Activated CD4-positive, CD25-positive, alpha-beta regulatory T cell treated with anti-CD3 and anti-CD28 coated beads, Interleukin-2, amount 50 U/mL, for 72 hours (primary cell): ENCODE measurements around the gene OGA.

ENCODE experiments used
- DNase-seq: peaks from one replicate; pipeline ENCODE4 v3.0.0; 2021

OGA gene

DNA sequence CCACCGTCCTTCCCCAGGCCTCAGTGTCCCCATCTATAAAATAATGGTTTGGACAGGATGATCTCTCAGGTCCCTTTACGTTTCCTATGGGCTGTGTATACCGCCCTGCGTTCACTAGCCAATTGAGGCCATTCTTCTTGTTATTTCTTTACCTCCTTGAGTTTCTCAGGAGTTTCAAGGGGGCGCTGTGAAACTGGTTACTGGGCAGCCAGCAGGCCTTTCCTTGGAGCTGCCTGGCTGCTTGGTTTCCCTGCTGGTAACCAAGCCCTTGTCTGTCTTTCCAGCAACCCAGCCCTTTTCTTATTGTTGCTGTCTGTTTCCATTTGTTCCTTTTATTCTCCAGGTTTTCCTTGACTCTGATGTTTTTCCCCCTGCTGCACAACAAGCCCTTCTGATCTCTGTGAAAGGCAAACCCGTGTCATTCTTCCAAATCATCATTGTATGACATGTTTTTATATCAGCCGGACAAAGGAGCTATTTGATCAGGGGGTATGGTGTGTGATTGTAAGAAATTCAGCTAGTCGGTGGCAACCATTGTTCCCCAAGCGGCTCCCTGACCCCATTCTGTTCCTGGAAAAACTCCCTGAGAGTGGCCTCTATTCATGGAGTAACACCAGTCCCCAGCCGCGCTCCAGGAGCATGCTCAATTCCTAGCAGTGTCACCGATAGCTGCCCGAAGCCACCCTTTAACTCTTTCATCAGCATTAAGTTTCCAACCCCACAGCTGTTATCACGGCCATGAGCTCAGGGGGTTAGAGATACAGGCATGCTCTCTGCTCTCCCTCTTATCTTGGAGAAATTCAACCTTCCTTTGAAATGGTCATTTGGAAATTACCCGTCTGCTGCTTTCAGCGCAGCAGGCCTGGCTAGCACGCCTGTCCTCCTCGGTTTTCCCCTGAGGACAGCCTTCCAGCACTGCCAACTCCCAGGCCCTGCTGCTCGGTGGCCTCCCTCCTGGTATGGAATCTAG lies 68.9 kb downstream of the OGA start:
- DNase-seq: no peak

DNA sequence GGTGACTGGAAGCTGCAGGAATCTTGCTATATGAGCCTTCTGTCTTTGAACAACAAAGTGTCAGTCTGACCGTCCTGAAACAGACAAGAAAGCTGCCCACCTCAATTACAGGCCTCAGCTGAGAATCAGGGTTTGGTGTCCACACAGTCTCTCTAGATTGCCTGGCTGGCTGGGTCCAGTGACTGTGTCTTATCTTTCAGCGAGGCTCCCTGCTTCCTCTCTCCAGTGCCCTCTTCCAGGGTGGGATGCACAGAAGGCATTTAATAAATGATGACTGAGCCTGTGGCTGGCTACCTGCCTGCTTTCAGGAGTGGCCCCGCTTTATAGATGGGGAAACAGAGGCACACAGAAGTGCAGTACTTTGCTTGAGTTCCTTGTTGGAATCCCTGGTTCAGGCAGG lies 69.7 kb downstream of the OGA start:
- DNase-seq: no peak

DNA sequence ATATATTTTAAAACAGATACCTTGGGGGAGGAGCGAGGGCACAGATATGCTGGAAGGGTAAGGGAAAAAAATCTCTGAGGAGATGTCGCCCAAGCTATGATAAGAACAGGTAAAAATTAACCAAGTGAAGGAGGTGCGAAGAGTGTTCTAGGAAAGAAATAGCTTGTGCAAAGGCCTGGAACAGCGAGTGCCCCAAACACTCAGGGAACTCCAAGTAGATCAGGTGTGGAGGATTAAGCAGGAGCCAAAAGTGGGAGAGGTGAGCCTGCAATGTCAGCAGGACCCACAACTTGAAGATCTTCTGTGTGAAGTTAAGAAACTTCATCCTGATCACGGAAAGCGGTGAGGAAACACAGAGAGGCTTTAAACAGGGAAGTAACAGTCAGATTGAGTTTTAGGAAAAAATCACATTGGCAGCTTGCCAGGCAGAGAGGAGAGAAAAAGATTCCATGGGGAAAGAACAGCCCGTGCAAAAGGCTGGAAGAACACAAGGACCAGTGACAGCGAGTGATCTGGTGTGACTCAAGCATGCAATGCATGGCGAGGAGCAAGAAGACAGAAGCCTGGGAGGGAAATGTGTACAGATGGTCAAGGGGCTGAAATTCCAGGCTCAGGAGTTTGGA lies 73.1 kb downstream of the OGA start:
- DNase-seq: no peak

DNA sequence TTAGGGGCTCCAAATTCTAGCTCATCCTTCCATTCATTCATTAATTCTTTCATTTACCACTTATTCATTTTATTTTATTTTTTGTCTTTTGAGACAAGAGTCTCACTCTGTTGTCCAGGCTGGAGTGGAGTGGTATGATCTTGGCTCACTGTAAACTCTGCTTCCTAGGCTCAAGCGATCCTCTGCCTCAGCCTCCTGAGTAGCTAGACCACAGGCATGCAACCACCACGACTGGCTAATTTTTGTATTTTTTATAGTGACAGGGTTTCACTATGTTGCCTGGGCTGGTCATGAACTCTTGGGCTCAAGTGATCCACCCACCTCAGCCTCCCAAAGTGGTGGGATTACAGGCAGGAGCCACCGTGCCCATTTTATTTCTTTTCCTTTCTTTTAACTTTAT lies 74.0 kb downstream of the OGA start:
- no peak for DNase-seq

DNA sequence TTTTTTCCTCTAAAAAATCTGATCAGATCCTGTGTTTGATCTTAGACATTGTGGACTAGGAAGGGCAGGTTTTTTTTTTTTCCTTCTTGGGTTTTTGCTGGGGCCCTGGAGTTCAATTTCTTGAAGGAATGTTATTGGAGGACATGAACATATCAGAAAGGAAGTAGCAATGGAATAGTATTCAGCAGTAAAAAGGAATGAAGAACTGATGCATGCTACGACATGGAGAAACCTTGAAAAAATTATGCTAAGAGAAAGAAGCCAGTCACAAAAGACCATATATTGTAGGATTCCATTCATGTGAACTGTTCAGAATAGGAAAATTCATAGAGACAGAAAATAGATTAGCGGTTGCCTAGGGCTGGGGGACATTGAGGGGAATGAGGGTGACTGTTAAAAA lies 76.3 kb downstream of the OGA start:
- DNase-seq: no peak

DNA sequence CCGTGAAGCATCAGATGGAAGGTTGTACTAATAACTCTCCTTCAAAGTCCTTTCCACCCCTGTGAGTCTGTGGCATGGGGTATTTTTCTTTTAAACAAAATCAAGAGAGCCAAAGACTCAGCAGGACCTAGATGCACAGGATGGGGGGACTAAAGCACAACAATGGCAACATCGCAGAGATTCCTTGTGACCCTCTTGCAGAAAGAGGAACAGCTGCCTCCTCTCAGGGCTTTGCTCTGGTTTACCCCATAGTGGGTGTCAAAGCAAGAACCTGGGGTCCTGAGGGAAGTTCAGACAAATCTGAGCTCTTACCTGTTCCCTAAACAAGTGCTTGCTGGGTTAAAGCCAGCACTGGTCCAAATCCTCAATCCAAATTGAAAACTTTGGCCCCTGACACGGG lies 81.6 kb downstream of the OGA start:
- DNase-seq: no peak
